GM21723 (cell line): ENCODE results near the gene DNAJC1.

Experiments
- ATAC-seq: cut with Tn5 transposase; IDR thresholded peaks from one replicate; pipeline ENCODE4 v1.9.1; 2021; ENCODE audit warnings: mild to moderate bottlenecking, moderate library complexity; ENCODE audit not compliant: unreplicated experiment

Gene DNAJC1

DNA sequence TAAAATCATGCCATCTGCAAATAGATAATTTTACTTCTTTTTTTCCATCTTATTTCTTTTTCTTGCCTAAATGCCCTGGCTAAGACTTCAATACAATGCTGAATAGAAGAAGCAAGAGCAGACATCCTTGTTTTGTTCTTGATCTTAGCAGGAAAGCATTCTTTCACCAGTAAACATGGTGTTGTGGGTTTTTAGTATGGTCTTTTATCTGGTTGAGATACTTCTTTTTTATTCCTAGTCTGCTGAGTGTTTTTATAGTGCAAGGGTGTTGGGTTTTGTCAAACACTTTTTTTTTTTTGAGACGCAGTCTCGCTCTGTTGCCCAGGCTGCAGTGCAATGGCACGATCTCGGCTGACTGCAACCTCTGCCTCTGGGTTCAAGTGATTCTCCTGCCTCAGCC is 232.3 kb downstream of the DNAJC1 start:
- ATAC-seq: no peak

DNA sequence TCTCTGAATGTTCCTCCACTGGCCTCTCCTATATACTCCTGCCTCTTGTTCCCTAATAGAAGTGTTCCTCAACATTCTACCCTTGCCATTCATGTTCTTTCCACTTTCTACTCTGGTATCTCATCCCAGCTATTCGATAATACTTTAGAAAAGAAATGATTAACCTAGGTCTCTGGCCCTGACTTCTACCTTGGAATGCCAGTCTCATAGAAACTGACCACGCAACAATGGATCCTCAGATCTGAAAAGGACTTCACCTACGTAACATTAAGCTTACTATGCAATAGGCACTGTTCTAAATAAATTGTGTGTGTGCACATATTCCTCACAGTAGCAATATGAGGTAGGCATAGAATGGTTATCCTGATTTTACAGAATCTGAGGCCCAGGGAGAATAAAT is 234.5 kb downstream of the DNAJC1 start:
- ATAC-seq: no peak

DNA sequence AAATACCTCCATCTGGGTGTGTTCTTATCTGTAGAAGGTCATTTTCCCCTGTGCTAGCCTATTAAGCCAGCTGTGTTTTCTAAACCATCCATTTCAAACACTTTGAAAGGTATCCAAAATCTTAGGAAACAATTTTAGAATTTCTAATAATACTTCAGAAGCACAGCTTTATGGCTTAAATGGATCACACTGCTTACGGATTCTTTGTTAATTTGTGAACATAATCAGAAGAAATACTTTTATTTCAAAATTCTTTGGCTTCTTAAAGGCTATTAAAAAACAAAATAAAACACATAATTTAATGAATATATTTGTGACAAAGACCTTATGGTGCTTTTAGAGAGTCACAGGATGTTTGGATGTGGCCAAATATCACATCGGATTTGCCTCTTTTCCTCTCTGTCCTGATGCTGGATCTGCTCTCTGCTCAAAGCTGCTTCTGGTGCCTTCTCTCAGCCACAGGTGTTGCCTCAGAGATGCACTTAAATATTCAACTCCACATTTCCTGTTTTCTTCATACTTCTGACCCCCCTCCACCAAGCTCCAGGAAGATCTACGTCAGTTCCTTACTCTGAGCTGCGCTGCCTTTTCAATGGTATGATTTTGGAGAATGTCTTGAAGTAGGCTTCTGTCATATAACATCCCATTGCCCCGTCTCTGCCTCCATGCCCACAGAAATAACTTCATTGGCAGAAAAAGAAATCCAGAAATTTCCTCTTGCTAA is 238.9 kb downstream of the DNAJC1 start:
- no peak for ATAC-seq

DNA sequence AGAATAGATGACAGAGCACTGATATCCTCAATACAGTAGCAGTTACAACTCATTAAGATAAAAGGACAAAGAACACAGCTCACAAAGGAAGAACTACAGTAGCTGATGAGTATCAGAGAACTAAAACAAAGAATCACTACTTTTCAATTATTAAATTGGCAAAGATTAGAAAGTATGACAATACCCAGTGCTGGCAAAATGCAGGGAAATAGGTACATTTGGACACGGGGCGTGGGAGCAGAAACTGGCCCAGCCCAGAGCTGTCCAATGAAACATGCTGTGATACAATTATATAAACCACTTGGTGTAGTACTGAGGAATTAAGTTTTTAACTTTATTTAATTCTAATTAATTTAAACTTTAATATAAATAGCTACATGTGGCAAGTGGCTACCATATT is 243.2 kb downstream of the DNAJC1 start:
- no peak for ATAC-seq

DNA sequence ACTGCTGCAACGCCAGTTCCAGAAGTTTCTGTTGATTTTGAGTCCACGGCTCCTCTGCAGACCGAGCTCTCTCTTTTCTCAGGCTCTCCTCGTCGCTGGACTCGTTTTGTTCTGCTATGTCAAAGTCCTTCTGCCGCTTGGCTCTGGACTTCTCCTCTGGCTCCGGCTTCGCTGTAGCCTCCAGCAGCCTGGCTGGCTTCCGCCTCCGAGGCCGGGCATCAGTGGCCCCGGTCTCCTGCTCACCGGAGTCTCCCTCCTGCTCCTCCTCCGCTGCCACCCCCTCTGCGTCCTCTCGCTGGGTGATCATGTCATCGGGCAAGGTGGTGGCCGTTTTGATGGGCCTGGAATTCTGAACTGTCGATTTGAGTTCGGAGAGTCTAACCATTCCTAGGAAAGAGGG is 244.3 kb downstream of the DNAJC1 start:
- no peak for ATAC-seq

DNA sequence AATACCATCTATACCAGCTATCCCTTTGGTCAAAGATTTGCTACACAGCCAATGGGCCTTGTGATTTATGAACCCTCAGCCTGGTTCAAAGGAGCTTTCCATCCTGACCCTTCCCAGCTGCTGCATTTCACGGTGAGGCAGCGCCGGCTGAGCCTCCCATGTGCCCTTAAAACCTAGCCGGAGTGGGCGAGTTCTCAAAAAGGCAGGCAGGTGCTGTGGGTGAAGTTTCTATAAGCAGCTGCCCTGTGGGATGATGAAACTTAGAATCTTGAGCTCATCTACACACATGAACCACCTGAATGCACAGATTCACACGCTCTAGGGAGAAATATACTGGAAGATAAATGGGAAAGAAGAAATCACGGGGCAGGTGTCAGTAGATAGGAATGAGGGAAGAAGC is 244.8 kb downstream of the DNAJC1 start:
- no peak for ATAC-seq

DNA sequence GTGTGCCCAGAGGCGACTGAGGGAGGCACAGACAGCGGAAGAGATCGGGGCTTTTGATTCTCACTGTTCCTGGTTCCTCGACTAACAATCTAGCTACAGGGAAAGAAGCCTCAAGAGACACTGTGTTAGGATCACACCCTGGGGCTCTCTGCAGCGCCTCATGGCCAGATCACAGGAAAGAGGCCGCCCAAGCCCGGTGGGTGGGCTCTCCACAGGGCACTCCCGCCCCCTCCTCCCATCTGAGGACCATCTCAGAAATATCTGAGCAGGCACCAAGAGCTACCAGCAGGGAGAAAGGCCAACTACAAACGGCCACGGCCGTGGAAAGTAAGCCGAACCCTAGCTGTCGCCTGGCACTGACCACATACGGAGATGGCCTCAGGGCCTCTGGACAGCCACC is 245.3 kb downstream of the DNAJC1 start:
- ATAC-seq: no peak

DNA sequence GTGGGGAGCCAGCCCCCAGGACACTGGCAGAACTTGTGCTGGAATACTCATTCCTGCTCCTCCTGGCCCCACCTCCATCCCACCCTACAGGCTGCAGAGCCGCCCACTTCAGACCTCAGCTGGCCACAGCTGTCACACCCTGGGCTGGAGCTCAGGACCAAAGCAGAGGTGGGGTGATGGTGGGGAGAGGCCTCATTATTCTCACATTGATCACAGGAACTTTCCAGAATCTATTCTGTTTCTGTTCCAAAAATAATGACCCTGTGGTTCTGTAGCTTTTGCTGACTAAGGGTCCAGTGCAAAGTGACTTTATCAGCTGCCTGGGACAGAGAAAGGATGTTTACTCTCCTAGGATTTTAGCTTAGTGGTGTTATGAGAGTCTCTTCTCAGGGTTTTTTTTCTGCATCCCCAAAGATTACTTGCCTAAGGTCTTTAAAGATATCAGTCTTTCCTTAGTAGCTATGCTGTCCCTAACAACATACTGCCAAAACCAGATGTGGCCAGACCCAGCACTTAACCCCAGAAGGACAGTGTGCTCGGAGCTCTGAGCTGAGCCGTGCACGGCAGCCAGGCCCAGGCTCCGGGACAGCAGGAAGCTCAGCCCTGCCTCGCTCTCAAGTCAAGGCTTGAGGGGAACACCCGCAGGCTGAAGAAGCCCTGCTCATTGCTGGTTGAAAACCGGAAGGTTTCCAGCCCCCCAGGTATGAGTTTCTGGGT is 246.2 kb downstream of the DNAJC1 start:
- no peak for ATAC-seq

DNA sequence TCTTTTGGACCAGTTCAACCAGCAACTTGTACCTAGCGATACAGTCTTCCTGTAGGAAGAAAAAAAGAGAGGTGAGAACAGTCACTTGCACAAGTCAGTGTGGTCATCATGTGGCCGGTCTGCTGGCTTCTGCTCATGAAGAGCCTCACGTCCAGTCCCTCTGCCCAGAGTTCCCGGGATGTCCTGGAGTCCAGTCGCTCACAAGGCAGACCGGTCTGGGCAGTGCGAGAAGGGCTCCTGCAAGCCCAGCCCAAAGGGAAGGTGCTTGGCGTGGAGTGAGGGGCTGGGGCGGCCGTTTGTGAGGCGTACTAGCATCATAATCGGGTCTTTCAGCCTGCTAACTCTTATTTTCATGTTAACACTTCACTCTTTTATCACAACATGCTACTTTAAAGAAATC is 246.8 kb downstream of the DNAJC1 start:
- ATAC-seq: no peak

DNA sequence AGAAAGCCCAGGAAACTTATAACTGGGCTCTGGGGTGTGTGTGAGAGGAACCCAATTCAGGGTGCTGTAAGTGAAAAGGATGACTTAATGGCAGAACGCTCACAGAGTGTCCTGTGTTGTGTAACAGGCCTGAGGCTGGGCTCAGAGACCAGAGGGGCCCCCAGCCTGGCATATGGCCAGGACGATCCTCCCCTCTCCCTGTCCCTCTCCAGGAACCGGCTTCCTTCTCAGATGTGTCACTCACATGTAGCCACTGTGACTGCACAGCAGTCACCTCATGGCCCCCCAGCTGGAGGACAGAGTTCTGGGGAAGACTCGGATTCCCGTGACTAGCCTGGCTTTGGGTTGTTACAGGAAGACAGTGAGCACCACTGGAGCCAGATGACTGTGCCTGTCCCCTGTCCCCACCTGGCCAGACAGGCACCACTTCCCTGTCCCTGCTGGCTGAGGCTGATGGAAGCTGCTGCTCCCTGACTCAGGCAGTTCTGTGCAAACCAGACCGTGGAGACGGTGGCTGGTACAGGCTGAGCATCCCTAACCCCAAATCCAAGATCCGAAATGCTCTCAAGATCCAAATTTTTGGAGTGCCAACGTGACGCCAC is 249.0 kb downstream of the DNAJC1 start:
- ATAC-seq: no peak

DNA sequence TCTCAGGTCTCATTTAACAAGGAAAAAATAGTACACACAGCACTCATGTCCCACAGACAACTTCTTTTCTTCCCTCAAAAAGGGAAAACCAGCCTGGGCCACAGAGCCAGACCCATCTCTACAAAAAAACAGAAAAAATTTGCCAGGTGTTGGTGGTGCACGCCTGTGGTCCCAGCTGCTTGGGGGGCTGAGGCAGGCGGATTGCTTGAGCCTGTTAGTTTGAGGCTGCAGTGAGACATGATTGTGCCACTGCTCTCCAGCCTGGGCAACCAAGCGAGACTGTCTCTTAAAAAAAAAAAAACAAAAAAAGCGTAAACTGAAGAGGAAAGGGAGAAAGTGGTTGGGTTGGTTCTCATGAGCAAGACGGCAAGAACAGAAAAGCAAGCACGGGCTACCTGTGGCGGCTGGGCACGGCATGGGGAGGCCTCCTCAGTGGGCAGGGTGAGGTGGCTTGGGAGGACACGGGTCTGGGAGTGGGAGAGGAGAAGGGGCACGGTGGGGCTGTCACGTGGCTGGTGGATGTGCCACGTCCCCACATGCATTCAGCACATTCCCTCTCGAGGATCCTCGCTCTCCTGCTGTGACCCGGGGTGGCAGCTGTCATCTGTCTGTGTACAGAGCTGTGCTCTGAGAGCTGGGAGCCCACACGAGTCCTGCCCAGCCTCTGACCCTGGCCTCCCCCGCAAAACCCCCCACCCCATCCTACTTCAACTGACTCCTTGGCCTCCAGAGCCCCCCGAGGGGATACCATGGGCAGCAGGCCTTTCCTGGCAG is 249.8 kb downstream of the DNAJC1 start:
- no peak for ATAC-seq

DNA sequence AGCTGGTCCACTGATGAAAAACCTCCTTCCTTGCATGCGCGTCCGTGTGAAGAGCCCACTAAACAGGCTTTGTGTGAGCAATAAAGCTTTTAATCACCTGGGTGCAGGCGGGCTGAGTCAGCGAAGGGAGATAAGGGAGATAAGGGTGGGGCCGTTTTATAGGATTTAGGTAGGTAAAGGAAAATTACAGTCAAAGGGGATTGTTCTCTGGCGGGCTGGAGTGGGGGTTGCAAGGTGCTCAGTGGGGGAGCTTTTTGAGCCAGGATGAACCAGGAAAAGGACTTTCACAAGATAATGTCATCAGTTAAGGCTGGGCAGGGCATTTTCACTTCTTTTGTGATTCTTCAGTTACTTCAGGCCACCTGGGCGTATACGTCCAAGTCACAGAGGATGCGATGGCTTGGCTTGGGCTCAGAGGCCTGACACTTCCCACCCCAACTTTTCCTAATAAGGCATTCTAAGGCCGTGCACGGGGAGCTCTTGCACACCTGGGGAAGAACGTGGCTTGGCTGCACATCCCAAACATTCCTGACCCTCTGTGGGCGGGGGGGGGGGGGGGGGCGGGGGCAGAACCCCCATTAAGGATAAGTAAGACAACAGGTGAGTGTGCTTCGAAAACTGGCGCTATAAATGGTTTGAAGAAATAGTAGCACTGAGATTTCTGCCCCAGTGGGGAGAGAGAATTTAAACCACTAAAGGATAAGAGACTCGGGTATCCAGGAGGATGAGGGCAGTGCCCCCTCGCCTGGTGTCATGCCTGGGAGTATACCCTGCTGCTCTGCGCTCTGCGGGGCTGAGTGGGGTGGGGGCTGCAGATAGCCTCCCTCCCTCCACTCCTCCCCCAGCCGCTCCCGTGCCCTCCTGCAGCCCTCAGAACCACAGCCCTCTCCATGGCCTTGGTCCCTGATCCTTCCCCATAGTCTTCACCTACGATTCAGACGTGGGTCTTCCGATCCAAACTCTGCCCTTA is 251.9 kb downstream of the DNAJC1 start:
- no peak for ATAC-seq

DNA sequence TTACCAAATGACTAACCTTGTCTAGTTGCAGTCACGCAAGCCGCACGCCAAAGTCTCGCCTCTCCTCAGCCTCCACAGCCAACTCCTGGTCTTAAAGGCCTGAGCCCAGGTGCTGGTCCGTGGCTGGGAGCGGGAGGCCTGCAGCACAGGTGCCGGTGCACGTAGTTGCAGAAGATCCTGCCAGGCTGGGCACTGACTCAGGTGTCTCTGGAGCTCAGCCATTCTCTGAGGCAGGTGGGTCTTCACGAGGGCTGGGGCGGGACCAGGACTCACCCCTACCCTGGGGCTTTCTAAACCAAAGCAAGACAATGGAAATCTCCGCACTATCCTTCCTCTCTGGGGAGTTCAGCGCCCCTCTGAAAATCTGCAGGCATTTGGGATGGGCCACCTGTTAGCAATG is 253.1 kb downstream of the DNAJC1 start:
- ATAC-seq: no peak

DNA sequence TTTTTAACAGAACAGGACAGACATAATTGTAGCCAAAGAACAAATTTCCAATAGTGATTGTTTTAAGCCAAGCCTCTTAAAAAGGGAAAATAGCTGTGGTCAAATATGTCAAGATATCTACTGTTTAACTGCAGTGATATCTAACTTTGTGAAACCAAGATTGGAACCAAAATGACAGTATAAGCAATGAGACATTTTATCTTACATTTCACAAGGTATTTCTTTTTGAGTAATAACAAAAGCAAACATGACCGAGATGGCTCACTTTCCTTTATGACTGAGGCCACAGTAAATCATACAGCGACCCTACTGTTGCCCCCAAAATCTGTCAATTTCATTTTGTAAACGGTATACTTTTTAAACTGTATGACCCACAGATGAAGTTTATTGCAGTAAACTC is 253.7 kb downstream of the DNAJC1 start:
- no peak for ATAC-seq

DNA sequence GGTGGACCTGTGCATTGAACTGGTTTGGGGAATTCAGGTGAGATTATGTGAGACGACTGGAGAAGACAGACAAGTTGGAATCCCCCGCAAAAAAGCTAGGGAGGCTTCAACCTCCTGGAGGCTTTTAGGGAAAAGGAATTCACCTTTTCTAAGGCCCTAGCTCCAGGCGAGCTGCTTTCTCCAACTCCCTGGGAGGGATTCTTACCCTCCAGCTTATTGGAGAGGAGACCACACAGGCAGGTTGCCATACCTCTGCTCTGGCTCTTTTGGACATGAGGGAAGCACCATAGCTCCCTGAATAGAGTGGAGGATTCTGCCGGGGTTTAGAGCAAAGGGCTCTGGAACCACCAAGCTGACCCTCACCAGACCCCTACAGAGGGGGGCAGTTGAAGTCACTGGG is 255.7 kb downstream of the DNAJC1 start:
- ATAC-seq: no peak

DNA sequence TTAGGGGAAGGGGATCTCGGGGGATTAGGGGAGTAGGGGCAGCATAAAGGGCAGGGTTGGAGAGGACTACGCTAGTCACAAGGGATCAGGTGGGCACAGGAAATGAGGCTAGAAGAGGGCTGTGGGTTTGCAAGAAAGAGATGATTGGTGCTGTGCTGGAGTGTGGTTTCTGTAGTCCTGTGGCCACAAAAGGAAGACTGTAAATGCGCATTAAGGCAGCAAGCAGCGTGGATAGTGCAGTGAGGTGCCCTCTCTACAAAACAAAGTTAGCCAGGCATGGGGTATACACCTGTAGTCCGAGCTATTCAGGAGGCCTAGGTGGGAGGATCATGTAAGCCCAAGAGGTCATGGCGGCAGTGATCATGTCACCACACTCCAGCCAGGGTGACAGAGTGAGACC is 257.4 kb downstream of the DNAJC1 start:
- ATAC-seq: no peak

DNA sequence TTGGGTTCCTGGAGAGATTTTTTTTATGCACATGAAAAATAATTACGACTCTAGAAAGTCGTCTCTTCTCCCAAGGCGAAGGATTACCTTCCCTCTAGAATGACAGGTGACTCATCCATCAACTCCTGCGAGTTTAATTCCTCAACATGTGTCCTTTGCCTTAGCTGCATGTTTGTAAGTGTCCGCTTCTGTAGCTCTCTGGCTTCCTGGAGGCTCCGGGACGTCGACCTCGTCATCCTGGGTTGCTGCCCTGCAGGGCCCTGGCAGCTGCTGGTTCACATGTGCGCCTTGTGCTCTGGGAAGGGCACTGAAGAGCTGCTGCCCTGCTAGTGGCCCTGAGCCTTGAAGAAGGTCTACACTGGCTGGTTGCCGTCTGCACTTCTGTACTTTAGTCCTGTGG is 259.3 kb downstream of the DNAJC1 start:
- no peak for ATAC-seq

DNA sequence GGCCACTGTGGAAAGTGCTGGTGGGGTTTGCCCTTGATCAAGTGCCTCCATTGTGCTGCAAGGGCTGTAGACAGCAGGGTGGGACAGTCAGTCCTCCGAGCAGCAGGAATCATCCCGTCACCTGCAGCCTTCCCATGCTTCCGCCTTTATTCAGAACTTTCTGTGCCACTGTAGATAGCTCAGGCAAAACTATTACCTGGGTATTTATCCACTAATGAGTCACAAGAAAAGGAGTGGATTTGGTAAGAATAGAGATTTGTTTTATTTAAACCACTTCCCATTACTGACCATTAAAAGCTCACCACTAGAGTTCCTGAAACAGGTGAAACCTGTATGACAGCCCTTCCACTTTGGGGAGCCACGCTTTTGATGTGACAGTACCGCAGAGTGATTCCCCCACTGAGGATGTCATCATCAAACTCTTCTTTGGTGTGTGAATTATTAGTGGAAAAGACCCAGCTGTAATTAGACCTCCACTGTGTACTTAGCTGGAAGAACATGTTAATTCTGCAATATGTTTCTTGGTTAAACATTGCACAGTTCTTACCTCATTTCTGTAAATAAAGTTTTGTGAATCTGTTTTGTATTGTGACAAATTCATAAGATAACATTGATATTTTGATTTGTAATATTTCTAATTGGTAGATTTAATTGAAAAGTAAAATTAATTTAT is 260.7 kb downstream of the DNAJC1 start:
- no peak for ATAC-seq

DNA sequence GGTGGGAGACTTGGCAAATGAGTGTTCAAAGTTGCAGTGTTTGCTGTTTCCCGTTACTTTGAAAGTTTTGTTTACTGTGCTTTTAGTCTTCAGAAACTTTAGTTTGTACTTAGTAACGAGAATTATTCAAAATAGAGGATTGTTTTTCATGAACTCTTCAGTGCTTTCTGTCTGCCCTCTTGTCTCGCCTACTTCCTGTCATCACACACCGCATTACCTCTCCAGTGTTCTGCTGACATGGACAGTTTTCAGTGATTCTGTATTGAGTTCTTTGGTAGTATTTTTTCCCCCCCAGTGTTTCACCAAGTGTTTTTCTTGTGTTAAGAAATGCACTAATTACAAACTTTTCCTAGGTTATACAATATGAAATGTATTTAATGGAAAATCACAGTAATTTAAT is 262.5 kb downstream of the DNAJC1 start:
- no peak for ATAC-seq

DNA sequence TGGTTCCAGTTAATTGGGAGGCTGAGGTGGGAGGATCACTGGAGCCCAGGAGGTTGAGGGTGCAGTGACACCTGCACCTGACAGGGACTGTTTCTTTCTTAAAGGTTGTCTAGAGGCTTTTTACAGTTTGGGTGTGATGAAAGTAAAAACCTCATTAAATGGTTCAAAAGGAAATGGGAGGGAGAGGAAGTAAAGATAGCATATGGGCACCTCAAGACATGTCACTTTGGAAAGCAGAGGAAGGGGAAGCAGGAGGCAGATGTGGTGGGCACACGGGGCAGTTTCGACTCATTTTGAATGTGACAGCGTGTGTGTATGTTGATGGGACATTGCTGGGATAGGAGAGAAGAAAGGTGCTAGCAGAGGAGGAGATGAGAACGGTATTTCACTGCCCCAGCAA is 266.4 kb downstream of the DNAJC1 start:
- no peak for ATAC-seq
